Vagina (tissue), 2 donors: ENCODE results near the gene N4BP3.

Source experiments
- POLR2A ChIP-seq, 2 donors: fragments of 450-650 bp; IDR thresholded peaks; one replicate each; pipeline ENCODE4 v1.6.1; 2017; ENCODE audit warnings: antibody characterized with exemption in 2 of 2, mild to moderate bottlenecking in 2 of 2, moderate library complexity in 2 of 2
- POLR2AphosphoS5 ChIP-seq, 2 donors: sonication (generic); formaldehyde crosslinking; IDR thresholded peaks; one replicate each; pipeline ENCODE4 v1.9.0; 2017; ENCODE audit warnings: antibody characterized with exemption in 2 of 2, mild to moderate bottlenecking in 2 of 2, low read depth in 1 of 2; ENCODE audit not compliant: insufficient read depth in 1 of 2
- TF ChIP-seq, protein P1 (sequence below), 3 experiments: fragments of 450-650 bp in 2 of 3; fragments of 200-600 bp in 1 of 3; sonication (generic) in 1 of 3; IDR thresholded peaks; one replicate each; pipeline ENCODE4 v1.5.1; 2017 to 2019; ENCODE audit warnings: antibody characterized with exemption in 3 of 3, mild to moderate bottlenecking in 2 of 3, moderate library complexity in 2 of 3

- TF ChIP-seq, protein P1, sequence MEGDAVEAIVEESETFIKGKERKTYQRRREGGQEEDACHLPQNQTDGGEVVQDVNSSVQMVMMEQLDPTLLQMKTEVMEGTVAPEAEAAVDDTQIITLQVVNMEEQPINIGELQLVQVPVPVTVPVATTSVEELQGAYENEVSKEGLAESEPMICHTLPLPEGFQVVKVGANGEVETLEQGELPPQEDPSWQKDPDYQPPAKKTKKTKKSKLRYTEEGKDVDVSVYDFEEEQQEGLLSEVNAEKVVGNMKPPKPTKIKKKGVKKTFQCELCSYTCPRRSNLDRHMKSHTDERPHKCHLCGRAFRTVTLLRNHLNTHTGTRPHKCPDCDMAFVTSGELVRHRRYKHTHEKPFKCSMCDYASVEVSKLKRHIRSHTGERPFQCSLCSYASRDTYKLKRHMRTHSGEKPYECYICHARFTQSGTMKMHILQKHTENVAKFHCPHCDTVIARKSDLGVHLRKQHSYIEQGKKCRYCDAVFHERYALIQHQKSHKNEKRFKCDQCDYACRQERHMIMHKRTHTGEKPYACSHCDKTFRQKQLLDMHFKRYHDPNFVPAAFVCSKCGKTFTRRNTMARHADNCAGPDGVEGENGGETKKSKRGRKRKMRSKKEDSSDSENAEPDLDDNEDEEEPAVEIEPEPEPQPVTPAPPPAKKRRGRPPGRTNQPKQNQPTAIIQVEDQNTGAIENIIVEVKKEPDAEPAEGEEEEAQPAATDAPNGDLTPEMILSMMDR (IDR thresholded peaks at IDR 0.05) = no peak
- no peak for TF ChIP-seq POLR2A (IDR thresholded peaks at IDR 0.05)
- TF ChIP-seq POLR2AphosphoS5 (IDR thresholded peaks at IDR 0.05; ENCODE audit: insufficient read depth in 1 of 2, low read depth in 1 of 2) = no peak
These were observed 5.5 kb upstream of the N4BP3 start for GRCh38 chr5:178107756-178108310.
